Neural progenitor cell (in vitro differentiated cells): Measurements from ENCODE around the gene NUDT7. TPM values are rescaled to one million over a fixed set of nuclear protein-coding genes. Genes with fewer than 3 reads are reported as not detected.
A peak's percentile ranks its signal among the peaks of the same experiment; 100 is the strongest.

Experiments used
- DNase-seq: peaks from one replicate; pipeline ENCODE4 v3.0.0-alpha.2; 2016; ENCODE audit warnings: low spot score
- H2AFZ ChIP-seq: fragments of 200-600 bp; sonication (generic); replicated peaks from 2 replicates; pipeline ENCODE4 v1.6.1; 2016; ENCODE audit warnings: antibody characterized with exemption
- H3F3A ChIP-seq: fragments of 200-600 bp; sonication (generic); 2 replicates; pipeline ENCODE4 v1.6.1; 2016; ENCODE audit warnings: antibody characterized with exemption, low read depth
- H3K27ac ChIP-seq: fragments of 200-600 bp; sonication (generic); 2 replicates; pipeline ENCODE4 v1.5.1; 2016; ENCODE audit warnings: mild to moderate bottlenecking
- H3K27me3 ChIP-seq: fragments of 200-600 bp; sonication (generic); 2 replicates; pipeline ENCODE4 v1.6.1; 2016; ENCODE audit warnings: mild to moderate bottlenecking, moderate library complexity
- H3K36me3 ChIP-seq: fragments of 200-600 bp; sonication (generic); 2 replicates; pipeline ENCODE4 v1.5.1; 2016
- H3K4me1 ChIP-seq: fragments of 200-600 bp; sonication (generic); 2 replicates; pipeline ENCODE4 v1.6.1; 2016; ENCODE audit warnings: mixed run types
- H3K4me2 ChIP-seq: fragments of 200-600 bp; sonication (generic); 2 replicates; pipeline ENCODE4 v1.6.1; 2016
- H3K4me3 ChIP-seq: fragments of 200-600 bp; sonication (generic); 2 replicates; pipeline ENCODE4 v1.5.1; 2016
- H3K79me2 ChIP-seq: fragments of 200-600 bp; sonication (generic); 2 replicates; pipeline ENCODE4 v1.6.1; 2016; ENCODE audit warnings: low read depth
- H3K9ac ChIP-seq: fragments of 200-600 bp; sonication (generic); 2 replicates; pipeline ENCODE4 v1.6.1; 2016
- H3K9me3 ChIP-seq: fragments of 200-600 bp; sonication (generic); 2 replicates; pipeline ENCODE4 v1.5.1; 2016; ENCODE audit warnings: low read depth
- H4K20me1 ChIP-seq: fragments of 200-600 bp; sonication (generic); 2 replicates; pipeline ENCODE4 v1.6.1; 2016; ENCODE audit warnings: low read depth
- H3K27ac Mint-ChIP-seq: 3 replicates; pipeline ENCODE4 v1.8.0; 2021; ENCODE audit warnings: mixed read lengths
- H3K27me3 Mint-ChIP-seq: 2 replicates; pipeline ENCODE4 v1.8.0; 2022; ENCODE audit warnings: low read depth, mild to moderate bottlenecking, inconsistent platforms, moderate library complexity, mixed read lengths; ENCODE audit not compliant: insufficient read depth
- H3K36me3 Mint-ChIP-seq: 3 replicates; pipeline ENCODE4 v1.8.0; 2021; ENCODE audit warnings: mixed read lengths
- H3K4me1 Mint-ChIP-seq: 3 replicates; pipeline ENCODE4 v1.8.0; 2021; ENCODE audit warnings: mixed read lengths
- H3K4me3 Mint-ChIP-seq: 3 replicates; pipeline ENCODE4 v1.8.0; 2021; ENCODE audit warnings: mild to moderate bottlenecking, moderate library complexity, mixed read lengths
- H3K9me3 Mint-ChIP-seq: 3 replicates; pipeline ENCODE4 v1.8.0; 2020; ENCODE audit warnings: mixed read lengths
- EZH2 ChIP-seq: fragments of 200-600 bp; sonication (generic); IDR thresholded peaks from 2 replicates; pipeline ENCODE4 v1.6.1; 2017; ENCODE audit warnings: antibody characterized with exemption, mild to moderate bottlenecking, moderate library complexity
- EZH2phosphoT487 ChIP-seq: fragments of 200-600 bp; sonication (generic); IDR thresholded peaks from 2 replicates; pipeline ENCODE4 v1.6.1; 2017; ENCODE audit warnings: antibody characterized with exemption
- total RNA-seq: library from RNA; depleted of rRNA; stranded (reverse); fragments of >200 nt; gene quantifications from 2 replicates; pipeline ENCODE4 v1.2.3, GENCODE V29; 2015; ENCODE audit warnings: low replicate concordance
- TF ChIP-seq, protein P1 (sequence below): fragments of 200-600 bp; sonication (generic); IDR thresholded peaks from 2 replicates; pipeline ENCODE4 v1.5.1; 2017; ENCODE audit warnings: antibody characterized with exemption, mild to moderate bottlenecking

Gene NUDT7
- total RNA-seq, 1 donor from 2014 or later: 10.8 TPM

DNA sequence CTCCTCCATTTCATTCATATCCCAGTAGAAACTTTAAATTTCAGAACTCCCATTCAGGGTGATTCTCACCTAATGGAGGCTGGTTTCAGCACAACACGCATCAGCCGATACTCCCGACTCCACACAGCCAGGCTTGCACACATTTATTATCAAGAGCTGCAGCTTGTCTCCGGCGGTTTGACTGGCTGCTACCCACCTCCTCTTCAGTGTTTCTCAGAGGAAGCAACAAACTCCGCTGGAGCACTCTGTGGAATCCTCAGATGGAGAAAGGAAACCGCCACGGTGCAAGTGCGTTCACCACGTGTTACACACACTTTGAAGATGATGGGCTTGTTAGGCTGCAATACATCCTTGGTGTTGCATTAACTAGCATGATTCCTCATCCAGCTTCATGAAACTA, 39.7 kb upstream of the NUDT7 start:
- no peaks in the 10 kb centered on the region for H3K27me3 ChIP-seq
- no peak overlapping the region for H3K4me3 Mint-ChIP-seq
- no peak overlapping the region for H3K4me2 ChIP-seq
- no peaks in the 10 kb centered on the region for H3K36me3 ChIP-seq
- H3F3A ChIP-seq: no peaks in the 10 kb centered on the region
- no peaks in the 10 kb centered on the region for H3K9me3 ChIP-seq
- no peaks in the 10 kb centered on the region for H3K79me2 ChIP-seq
- no peak for TF ChIP-seq EZH2phosphoT487
- TF ChIP-seq EZH2: no peak
- TF ChIP-seq, protein P1, sequence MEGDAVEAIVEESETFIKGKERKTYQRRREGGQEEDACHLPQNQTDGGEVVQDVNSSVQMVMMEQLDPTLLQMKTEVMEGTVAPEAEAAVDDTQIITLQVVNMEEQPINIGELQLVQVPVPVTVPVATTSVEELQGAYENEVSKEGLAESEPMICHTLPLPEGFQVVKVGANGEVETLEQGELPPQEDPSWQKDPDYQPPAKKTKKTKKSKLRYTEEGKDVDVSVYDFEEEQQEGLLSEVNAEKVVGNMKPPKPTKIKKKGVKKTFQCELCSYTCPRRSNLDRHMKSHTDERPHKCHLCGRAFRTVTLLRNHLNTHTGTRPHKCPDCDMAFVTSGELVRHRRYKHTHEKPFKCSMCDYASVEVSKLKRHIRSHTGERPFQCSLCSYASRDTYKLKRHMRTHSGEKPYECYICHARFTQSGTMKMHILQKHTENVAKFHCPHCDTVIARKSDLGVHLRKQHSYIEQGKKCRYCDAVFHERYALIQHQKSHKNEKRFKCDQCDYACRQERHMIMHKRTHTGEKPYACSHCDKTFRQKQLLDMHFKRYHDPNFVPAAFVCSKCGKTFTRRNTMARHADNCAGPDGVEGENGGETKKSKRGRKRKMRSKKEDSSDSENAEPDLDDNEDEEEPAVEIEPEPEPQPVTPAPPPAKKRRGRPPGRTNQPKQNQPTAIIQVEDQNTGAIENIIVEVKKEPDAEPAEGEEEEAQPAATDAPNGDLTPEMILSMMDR: no peak
- DNase-seq: no peak
- H3K4me3 ChIP-seq: no peak overlapping the region
- no peaks in the 10 kb centered on the region for H4K20me1 ChIP-seq
- peaks cover 36% of the 10 kb centered on the region for H3K4me1 Mint-ChIP-seq
- H3K4me1 ChIP-seq: no peaks in the 10 kb centered on the region
- no peaks in the 10 kb centered on the region for H3K27me3 Mint-ChIP-seq
- no peaks in the 10 kb centered on the region for H3K9me3 Mint-ChIP-seq
- no peaks in the 10 kb centered on the region for H3K36me3 Mint-ChIP-seq
- no peak overlapping the region for H2AFZ ChIP-seq
- peak overlapping the region; percentile 69 for H3K27ac Mint-ChIP-seq
- no peak overlapping the region for H3K9ac ChIP-seq
- no peak overlapping the region for H3K27ac ChIP-seq

- Histone ChIP-seq H3K27ac (no peak overlapping the region), H3K9ac (no peak overlapping the region), H3K79me2 (no peaks in the 10 kb centered on the region), H3K4me3 (no peak overlapping the region), H2AFZ (no peak overlapping the region), H3K27me3 (no peaks in the 10 kb centered on the region), H3F3A (no peaks in the 10 kb centered on the region), H3K36me3 (no peaks in the 10 kb centered on the region), H3K4me2 (no peak overlapping the region), H3K4me1 (no peaks in the 10 kb centered on the region), H3K9me3 (no peaks in the 10 kb centered on the region), H4K20me1 (no peaks in the 10 kb centered on the region)
- no peak overlapping the region for H3K4me3 Mint-ChIP-seq
- H3K27me3 Mint-ChIP-seq: no peaks in the 10 kb centered on the region
- H3K36me3 Mint-ChIP-seq: no peaks in the 10 kb centered on the region
- no peak for DNase-seq
- no peaks in the 10 kb centered on the region for H3K9me3 Mint-ChIP-seq
- TF ChIP-seq EZH2: no peak
- TF ChIP-seq, protein P1: no peak
- TF ChIP-seq EZH2phosphoT487: no peak
- H3K27ac Mint-ChIP-seq: no peak overlapping the region
- H3K4me1 Mint-ChIP-seq: peaks cover 36% of the 10 kb centered on the region
Observed at GRCh38 chr16:77683397-77684180, 38.7 kb upstream of the NUDT7 start.

- Mint-ChIP-seq H3K4me1 (peaks cover 35% of the 10 kb centered on the region), H3K36me3 (no peaks in the 10 kb centered on the region), H3K27me3 (no peaks in the 10 kb centered on the region), H3K9me3 (no peaks in the 10 kb centered on the region), H3K27ac (peak overlapping the region; percentile 31), H3K4me3 (no peak overlapping the region)
- DNase-seq: no peak
- H3K79me2 ChIP-seq: no peaks in the 10 kb centered on the region
- no peak overlapping the region for H3K4me2 ChIP-seq
- no peaks in the 10 kb centered on the region for H3K36me3 ChIP-seq
- H4K20me1 ChIP-seq: no peaks in the 10 kb centered on the region
- no peaks in the 10 kb centered on the region for H3K27me3 ChIP-seq
- TF ChIP-seq EZH2: no peak
- TF ChIP-seq, protein P1: no peak
- TF ChIP-seq EZH2phosphoT487: no peak
- H3K9me3 ChIP-seq: no peaks in the 10 kb centered on the region
- H2AFZ ChIP-seq: no peak overlapping the region
- no peaks in the 10 kb centered on the region for H3K4me1 ChIP-seq
- no peaks in the 10 kb centered on the region for H3F3A ChIP-seq
- H3K4me3 ChIP-seq: no peak overlapping the region
- no peak overlapping the region for H3K27ac ChIP-seq
- no peak overlapping the region for H3K9ac ChIP-seq
Observed at GRCh38 chr16:77684181-77684526, 38.2 kb upstream of the NUDT7 start.
